Body of pancreas (tissue), 4 donors: ENCODE data around the gene GMDS.

ENCODE experiments used
- POLR2A ChIP-seq, 3 donors: fragments of 450-650 bp; IDR thresholded peaks; one replicate each; pipeline ENCODE4 v1.6.1; 2016; ENCODE audit warnings: antibody characterized with exemption in 3 of 3, mild to moderate bottlenecking in 2 of 3
- TF ChIP-seq, protein P1 (sequence below), 7 experiments: fragments of 450-650 bp in 4 of 7; fragments of 200-600 bp in 3 of 7; sonication (generic) in 3 of 7; IDR thresholded peaks; one replicate each; pipeline ENCODE4 v1.5.1; 2016 to 2019; ENCODE audit warnings: antibody characterized with exemption in 7 of 7

GRCh38 chr6:2240961-2241360 lies 4.4 kb downstream of the GMDS start:
- TF ChIP-seq, protein P1, sequence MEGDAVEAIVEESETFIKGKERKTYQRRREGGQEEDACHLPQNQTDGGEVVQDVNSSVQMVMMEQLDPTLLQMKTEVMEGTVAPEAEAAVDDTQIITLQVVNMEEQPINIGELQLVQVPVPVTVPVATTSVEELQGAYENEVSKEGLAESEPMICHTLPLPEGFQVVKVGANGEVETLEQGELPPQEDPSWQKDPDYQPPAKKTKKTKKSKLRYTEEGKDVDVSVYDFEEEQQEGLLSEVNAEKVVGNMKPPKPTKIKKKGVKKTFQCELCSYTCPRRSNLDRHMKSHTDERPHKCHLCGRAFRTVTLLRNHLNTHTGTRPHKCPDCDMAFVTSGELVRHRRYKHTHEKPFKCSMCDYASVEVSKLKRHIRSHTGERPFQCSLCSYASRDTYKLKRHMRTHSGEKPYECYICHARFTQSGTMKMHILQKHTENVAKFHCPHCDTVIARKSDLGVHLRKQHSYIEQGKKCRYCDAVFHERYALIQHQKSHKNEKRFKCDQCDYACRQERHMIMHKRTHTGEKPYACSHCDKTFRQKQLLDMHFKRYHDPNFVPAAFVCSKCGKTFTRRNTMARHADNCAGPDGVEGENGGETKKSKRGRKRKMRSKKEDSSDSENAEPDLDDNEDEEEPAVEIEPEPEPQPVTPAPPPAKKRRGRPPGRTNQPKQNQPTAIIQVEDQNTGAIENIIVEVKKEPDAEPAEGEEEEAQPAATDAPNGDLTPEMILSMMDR (IDR thresholded peaks at IDR 0.05) = no peak
- TF ChIP-seq POLR2A (IDR thresholded peaks at IDR 0.05) = no peak
